T-helper 2 cell treated with Interferon-gamma antibody and Interleukin-4, amounts not matched to agents 5 μg/mL and 100 μg/mL, for 36 hours (primary cell): ENCODE results near the gene PDE11A.

Experiments used
- DNase-seq: peaks from one replicate; pipeline ENCODE4 v3.0.0; 2021; ENCODE audit warnings: low spot score
- H3K27ac Mint-ChIP-seq: one replicate; pipeline ENCODE4 v1.8.0; 2021; ENCODE audit warnings: mild to moderate bottlenecking, mixed read lengths
- H3K27me3 Mint-ChIP-seq: one replicate; pipeline ENCODE4 v1.8.0; 2021; ENCODE audit warnings: low read depth, mixed read lengths
- H3K36me3 Mint-ChIP-seq: one replicate; pipeline ENCODE4 v1.8.0; 2021; ENCODE audit warnings: low read depth, mixed read lengths
- H3K4me1 Mint-ChIP-seq: one replicate; pipeline ENCODE4 v1.8.0; 2021; ENCODE audit warnings: low read depth, mixed read lengths
- H3K4me3 Mint-ChIP-seq: one replicate; pipeline ENCODE4 v1.8.0; 2022; ENCODE audit warnings: mild to moderate bottlenecking, moderate library complexity, mixed read lengths
- H3K9me3 Mint-ChIP-seq: one replicate; pipeline ENCODE4 v1.8.0; 2021; ENCODE audit warnings: mixed read lengths

Gene PDE11A

DNA sequence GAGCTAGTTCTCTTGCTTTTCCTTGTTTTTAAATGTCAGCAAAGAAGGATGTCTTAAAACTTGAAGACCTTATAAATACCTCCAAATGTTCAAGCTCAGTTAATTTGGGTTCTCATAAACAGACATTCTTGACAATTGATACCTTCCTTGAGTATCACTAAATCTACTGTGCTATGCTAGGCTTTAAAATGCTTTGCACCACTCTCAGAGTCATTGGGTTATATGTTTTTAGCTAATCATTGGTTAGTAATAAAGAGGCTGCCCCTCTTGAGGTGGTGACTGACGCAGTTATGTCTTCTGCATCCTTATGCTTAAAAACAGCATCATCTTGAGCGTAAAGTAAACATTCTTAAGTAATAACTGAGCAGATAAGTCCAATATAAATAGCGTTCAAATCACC lies 404.0 kb downstream of the PDE11A start:
- no peak overlapping the region for H3K27ac Mint-ChIP-seq
- DNase-seq: no peak
- H3K27me3 Mint-ChIP-seq: peaks cover 6% of the 10 kb centered on the region
- H3K4me3 Mint-ChIP-seq: no peak overlapping the region
- no peaks in the 10 kb centered on the region for H3K36me3 Mint-ChIP-seq
- H3K4me1 Mint-ChIP-seq: peaks cover 15% of the 10 kb centered on the region
- H3K9me3 Mint-ChIP-seq: no peaks in the 10 kb centered on the region

DNA sequence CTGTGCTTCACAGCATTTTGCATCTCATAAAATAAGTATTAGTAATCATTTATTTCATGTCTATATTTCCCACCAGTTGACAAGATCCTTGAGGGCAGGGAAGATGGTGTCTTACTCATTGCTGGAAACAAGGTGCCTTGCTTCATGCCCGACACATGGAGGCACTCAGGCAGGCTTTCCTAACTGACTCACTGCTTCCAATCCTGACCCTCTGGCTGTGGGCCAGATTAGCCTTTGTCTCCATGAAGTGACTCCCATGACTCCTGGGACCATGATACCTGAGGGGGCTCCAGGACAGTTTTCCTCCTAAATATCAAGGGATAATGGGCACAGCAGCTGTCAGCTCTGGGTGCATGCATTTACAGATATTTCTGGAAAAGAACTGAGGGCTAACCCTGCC lies 405.0 kb downstream of the PDE11A start:
- Mint-ChIP-seq H3K27ac (no peak overlapping the region), H3K27me3 (peaks cover 6% of the 10 kb centered on the region), H3K4me1 (peaks cover 15% of the 10 kb centered on the region), H3K4me3 (no peak overlapping the region), H3K36me3 (no peaks in the 10 kb centered on the region), H3K9me3 (no peaks in the 10 kb centered on the region)
- DNase-seq: no peak

DNA sequence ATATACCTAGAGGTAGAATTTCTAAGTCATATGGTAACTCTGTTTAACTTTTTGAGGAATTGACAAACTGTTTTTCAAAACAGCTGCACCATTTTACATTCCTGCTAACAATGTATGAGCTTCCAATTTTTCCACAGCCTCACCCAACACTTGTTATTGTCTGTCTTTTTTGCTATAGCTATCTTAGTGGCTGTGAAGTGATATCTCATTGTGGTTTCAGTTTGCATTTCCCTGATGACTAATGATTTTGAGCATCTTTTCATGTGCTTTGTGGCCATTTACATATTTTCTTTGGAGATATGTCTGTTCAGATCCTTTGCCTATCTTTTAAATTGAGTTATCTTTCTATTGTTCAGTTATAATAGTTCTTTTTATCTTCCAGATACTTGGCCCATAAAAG lies 406.2 kb downstream of the PDE11A start:
- H3K27me3 Mint-ChIP-seq: peaks cover 8% of the 10 kb centered on the region
- no peak overlapping the region for H3K4me3 Mint-ChIP-seq
- H3K36me3 Mint-ChIP-seq: no peaks in the 10 kb centered on the region
- no peak overlapping the region for H3K27ac Mint-ChIP-seq
- DNase-seq: no peak
- H3K4me1 Mint-ChIP-seq: peaks cover 15% of the 10 kb centered on the region
- H3K9me3 Mint-ChIP-seq: no peaks in the 10 kb centered on the region

DNA sequence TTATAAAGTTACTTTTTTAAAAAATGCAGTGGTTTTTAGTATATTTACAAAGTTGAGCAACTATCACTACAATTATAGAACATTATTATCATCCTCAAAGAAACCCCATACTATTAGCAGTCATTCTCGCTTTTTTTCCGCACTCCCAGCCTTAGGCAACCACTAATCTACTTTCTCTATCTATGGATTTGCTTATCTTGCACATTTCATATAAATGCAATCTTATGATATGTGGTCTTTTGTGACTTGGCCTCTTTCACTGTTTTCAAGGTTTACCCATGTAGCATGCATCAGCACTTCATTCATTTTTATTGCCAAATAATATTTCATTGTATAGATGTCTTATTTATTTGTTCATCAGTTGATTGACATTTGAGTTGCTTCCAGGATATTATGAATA lies 406.6 kb downstream of the PDE11A start:
- DNase-seq: no peak
- no peak overlapping the region for H3K4me3 Mint-ChIP-seq
- peaks cover 13% of the 10 kb centered on the region for H3K27me3 Mint-ChIP-seq
- H3K4me1 Mint-ChIP-seq: peaks cover 11% of the 10 kb centered on the region
- H3K36me3 Mint-ChIP-seq: no peaks in the 10 kb centered on the region
- H3K27ac Mint-ChIP-seq: no peak overlapping the region
- H3K9me3 Mint-ChIP-seq: no peaks in the 10 kb centered on the region

DNA sequence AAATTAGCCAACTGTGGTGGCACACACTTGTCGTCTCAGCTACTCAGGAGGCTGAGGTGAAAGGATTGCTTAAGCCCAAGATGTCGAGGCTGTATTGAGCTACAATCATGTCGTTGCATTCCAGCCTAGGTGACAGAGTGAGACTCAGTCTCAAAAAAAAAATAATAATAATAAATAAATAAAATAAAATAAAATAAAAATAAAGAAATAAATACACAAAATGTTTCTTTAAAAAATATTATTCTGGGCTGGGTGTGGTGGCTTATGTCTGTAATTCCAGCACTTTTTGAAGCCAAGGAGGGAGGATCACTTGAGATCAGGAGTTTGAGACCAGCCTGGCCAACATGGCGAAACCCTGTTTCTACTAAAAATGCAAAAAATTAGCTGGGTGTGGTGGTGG lies 407.2 kb downstream of the PDE11A start:
- H3K27me3 Mint-ChIP-seq: peaks cover 15% of the 10 kb centered on the region
- no peak overlapping the region for H3K4me3 Mint-ChIP-seq
- H3K36me3 Mint-ChIP-seq: no peaks in the 10 kb centered on the region

DNA sequence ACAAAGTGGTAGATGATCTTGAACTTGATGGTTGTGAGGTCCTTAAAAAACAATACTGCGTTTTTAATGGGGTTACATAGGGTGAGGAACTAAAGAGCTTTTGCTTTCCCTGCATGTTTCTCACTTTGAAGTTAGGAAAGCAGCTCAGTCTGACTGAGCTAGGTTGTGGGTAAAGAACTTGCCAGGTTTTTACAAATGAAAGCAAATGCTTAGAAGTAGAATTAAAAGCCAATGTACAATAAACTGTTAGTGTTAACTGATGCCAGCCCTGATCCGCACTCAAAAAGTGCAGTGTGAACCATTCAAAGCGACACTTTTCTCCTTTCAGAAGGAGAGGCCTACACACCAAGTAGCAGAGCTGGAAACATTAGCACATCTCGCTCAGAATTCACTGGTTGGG lies 409.7 kb downstream of the PDE11A start:
- Mint-ChIP-seq H3K9me3 (no peaks in the 10 kb centered on the region), H3K4me3 (no peak overlapping the region), H3K4me1 (peaks cover 6% of the 10 kb centered on the region), H3K27me3 (peaks cover 21% of the 10 kb centered on the region), H3K36me3 (no peaks in the 10 kb centered on the region), H3K27ac (no peak overlapping the region)
- DNase-seq: no peak

More for the DNA sequence above, 407.2 kb downstream of the PDE11A start:
- no peaks in the 10 kb centered on the region for H3K9me3 Mint-ChIP-seq
- H3K27ac Mint-ChIP-seq: no peak overlapping the region
- peaks cover 6% of the 10 kb centered on the region for H3K4me1 Mint-ChIP-seq
- no peak for DNase-seq

DNA sequence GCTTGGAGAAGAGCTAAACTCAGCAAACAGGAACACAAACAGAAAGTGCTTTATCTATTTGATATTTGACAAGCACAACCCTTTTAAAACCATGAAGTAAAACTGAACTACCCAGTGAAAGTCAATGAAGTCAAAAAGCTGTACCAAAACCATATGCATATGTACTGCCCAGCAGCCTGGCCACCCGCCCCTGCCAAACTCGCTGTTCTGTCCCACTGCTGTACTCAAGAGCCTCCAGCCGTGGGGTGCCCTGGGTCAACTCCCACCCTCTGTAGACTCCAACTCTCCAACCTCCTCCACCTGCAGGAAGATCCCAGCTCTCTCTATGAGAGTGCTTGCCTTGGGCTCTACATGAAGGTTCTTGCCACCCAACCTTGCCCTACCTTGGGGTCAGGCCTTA lies 411.8 kb downstream of the PDE11A start:
- H3K4me1 Mint-ChIP-seq: no peaks in the 10 kb centered on the region
- H3K36me3 Mint-ChIP-seq: no peaks in the 10 kb centered on the region
- no peaks in the 10 kb centered on the region for H3K9me3 Mint-ChIP-seq
- no peak overlapping the region for H3K4me3 Mint-ChIP-seq
- no peak overlapping the region for H3K27ac Mint-ChIP-seq
- H3K27me3 Mint-ChIP-seq: peaks cover 26% of the 10 kb centered on the region
- DNase-seq: no peak

DNA sequence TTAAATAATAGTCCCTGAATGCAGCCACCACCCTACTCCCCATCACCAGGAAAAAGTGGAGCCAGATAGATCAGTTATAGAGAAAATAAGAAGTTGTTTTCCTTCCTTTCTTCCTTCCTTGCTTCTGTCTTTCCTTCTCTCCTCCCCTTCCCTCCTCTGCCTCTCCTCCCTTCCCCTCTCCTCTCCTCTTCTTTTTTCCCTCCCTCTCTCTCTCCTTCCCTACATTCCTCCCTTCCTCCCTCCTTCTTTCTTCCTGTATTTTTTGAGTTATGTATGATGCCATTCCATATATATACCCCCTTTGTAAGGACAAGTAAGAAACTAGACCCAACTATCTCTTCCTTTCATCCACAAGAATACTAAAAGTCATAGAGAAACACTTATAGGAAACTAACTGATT lies 414.3 kb downstream of the PDE11A start:
- H3K9me3 Mint-ChIP-seq: no peaks in the 10 kb centered on the region
- H3K36me3 Mint-ChIP-seq: no peaks in the 10 kb centered on the region
- DNase-seq: no peak
- H3K4me3 Mint-ChIP-seq: no peak overlapping the region
- H3K27me3 Mint-ChIP-seq: peaks cover 32% of the 10 kb centered on the region
- H3K4me1 Mint-ChIP-seq: no peaks in the 10 kb centered on the region
- H3K27ac Mint-ChIP-seq: no peak overlapping the region

DNA sequence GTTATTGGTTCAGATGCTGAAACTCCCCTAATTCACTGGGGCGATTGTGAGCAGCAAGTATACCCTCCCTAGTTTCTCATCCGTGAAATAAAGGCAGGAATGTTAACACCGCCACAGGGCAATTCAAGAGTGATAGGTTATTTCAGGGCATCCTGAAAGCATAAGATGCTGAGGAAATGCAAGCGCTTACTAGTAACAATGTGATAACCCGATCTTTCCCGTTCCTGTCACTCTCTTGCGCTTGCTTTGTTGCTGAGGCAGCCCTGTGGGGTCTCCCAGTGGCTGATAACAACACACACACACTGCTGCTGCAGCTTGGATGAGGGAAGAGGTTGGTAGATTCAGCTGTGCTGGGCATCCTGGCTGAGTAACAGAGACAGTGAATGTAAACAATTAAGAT lies 420.7 kb downstream of the PDE11A start:
- no peaks in the 10 kb centered on the region for H3K36me3 Mint-ChIP-seq
- H3K4me3 Mint-ChIP-seq: no peak overlapping the region
- H3K27ac Mint-ChIP-seq: no peak overlapping the region

DNA sequence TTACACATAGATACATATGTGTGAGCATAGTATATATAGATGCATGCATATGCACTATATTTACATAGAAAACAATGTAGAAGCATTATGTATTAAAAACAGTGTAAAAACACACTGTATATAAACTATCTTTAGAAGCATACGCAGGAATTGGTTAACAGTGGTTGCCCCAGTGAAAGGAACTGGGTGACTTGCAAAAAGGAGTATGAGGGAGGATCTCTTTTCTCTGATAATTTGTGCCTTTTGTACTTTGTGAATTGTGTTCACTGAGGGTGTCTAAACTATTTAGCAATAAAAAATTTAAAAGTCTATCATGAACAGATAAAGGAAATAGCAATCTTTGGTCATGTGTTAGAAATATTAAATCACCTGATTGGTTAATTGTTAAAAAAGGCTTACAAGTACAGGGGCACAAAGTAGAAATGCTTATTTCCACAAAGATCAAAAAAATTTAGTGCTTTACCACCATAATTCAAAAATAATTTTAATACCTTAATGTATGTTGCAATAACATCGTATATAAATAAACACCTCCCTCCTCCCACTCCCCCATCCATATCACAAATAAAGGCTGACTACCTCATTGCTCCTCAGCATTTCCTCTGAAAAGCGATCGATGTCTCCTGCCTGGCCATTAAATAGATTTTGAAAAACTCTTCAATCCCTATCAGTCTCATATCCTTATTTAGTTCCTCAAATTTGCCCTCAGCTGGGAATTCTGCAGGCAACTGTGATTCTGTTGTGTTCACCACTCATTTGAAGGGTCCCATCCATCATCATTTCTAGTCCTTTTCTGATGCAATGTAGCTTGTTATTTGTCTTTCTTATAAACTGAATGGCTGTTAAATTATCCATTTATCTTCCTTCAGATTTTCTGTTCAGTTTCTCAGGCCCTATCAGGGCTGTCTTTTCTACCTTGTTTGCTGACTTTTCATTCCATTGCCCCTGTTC lies 422.7 kb downstream of the PDE11A start:
- H3K4me3 Mint-ChIP-seq: no peak overlapping the region
- no peaks in the 10 kb centered on the region for H3K36me3 Mint-ChIP-seq
- no peaks in the 10 kb centered on the region for H3K4me1 Mint-ChIP-seq
- H3K27ac Mint-ChIP-seq: no peak overlapping the region
- H3K9me3 Mint-ChIP-seq: no peaks in the 10 kb centered on the region
- DNase-seq: no peak
- peaks cover 35% of the 10 kb centered on the region for H3K27me3 Mint-ChIP-seq

More for the DNA sequence above, 420.7 kb downstream of the PDE11A start:
- Mint-ChIP-seq H3K4me1 (no peaks in the 10 kb centered on the region), H3K9me3 (no peaks in the 10 kb centered on the region), H3K27me3 (peaks cover 40% of the 10 kb centered on the region)
- no peak for DNase-seq

DNA sequence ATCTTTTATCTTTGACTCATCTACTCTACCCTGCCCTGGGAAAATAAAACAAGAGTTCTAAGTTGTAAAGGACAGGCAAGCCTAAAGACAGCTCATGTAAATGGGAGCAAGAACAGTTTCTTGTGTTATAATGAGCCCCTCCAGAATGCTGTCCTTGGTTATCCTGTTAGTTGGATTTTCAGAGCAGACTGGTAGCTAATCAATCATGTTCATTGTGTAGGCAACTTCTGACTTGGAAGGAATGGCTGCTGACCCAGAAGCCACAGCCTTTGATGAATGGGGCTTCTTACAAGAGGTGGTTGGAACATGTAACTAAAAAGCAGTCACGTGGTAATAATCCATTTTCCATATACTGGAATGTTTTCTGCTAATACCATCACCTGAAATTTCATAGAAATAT lies 425.8 kb downstream of the PDE11A start:
- Mint-ChIP-seq H3K27ac (no peak overlapping the region), H3K4me3 (no peak overlapping the region), H3K36me3 (no peaks in the 10 kb centered on the region), H3K27me3 (peaks cover 20% of the 10 kb centered on the region), H3K9me3 (no peaks in the 10 kb centered on the region), H3K4me1 (no peaks in the 10 kb centered on the region)
- no peak for DNase-seq

DNA sequence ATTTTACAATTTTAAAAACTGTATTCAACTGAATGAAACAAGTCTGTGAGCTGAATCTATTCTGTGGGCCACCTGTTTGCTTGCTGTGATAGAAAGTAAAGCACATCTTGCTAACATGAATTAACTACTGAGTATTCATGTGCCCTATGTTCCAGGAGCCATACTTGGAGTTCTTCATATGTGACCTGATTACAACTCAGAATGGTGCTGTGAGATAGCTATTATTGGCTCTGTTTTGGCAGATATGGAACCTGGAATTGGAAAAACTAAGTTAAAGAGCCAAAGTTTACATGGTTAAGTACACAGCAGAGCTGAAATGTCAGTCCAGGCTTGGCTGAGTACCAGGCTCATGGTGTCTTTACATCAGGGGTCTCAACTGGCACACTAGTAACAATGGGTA lies 426.3 kb downstream of the PDE11A start:
- H3K27ac Mint-ChIP-seq: no peak overlapping the region
- no peaks in the 10 kb centered on the region for H3K9me3 Mint-ChIP-seq
- H3K4me1 Mint-ChIP-seq: no peaks in the 10 kb centered on the region
- peaks cover 14% of the 10 kb centered on the region for H3K27me3 Mint-ChIP-seq
- no peak for DNase-seq
- H3K36me3 Mint-ChIP-seq: no peaks in the 10 kb centered on the region
- H3K4me3 Mint-ChIP-seq: no peak overlapping the region

DNA sequence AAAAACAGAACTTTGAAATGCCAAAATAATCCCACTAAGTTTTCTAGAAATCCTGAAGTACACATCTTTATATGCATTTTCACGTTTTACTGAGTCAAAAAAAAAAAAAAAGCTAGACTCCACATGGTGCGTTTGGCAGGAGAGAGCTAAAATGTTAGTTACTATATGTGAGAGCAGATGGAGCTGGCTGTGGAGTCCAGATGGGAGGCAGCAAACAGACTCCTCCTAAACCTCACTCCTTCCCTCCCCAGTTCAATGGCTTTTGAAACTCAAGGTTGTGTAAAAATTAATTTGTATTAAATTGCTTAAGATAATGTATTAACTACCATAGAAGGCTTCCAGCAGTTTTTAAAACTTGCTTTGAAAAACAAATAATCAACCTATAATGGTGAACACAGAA lies 431.2 kb downstream of the PDE11A start:
- Mint-ChIP-seq H3K27ac (no peak overlapping the region), H3K36me3 (no peaks in the 10 kb centered on the region), H3K4me1 (no peaks in the 10 kb centered on the region), H3K4me3 (no peak overlapping the region), H3K9me3 (no peaks in the 10 kb centered on the region), H3K27me3 (peaks cover 6% of the 10 kb centered on the region)
- DNase-seq: no peak

DNA sequence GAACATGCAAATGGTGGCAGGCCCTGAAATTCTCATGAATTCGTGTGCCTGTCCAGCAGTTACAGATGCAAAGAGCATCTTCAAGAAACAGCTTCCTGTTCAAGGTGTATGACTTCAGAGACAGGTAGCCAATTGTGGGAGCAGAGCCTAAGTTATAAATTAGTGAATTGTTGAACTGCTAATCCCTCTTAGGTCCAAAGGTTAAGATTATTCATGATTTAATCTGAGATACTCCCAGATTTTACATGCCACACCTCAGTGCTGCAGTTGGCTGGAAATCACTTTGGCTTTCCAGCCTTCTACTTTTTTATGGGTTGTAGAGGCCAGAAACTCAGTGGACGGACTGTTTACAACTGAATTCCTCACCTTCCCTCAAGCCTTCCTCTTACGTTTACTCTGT lies 432.2 kb downstream of the PDE11A start:
- Mint-ChIP-seq H3K36me3 (no peaks in the 10 kb centered on the region), H3K27me3 (peaks cover 6% of the 10 kb centered on the region), H3K9me3 (no peaks in the 10 kb centered on the region), H3K4me1 (no peaks in the 10 kb centered on the region), H3K27ac (no peak overlapping the region), H3K4me3 (no peak overlapping the region)
- no peak for DNase-seq
